C4-2B (cell line): ENCODE data around the gene C4BPA.

Experiments
- CTCF ChIP-seq: fragments of 450-650 bp; conservative IDR thresholded peaks from 2 replicates; pipeline ENCODE4 v1.5.1; 2017; ENCODE audit warnings: mild to moderate bottlenecking
- ZFX ChIP-seq: fragments of 450-650 bp; IDR thresholded peaks from 2 replicates; pipeline ENCODE4 v1.6.1; 2017

DNA sequence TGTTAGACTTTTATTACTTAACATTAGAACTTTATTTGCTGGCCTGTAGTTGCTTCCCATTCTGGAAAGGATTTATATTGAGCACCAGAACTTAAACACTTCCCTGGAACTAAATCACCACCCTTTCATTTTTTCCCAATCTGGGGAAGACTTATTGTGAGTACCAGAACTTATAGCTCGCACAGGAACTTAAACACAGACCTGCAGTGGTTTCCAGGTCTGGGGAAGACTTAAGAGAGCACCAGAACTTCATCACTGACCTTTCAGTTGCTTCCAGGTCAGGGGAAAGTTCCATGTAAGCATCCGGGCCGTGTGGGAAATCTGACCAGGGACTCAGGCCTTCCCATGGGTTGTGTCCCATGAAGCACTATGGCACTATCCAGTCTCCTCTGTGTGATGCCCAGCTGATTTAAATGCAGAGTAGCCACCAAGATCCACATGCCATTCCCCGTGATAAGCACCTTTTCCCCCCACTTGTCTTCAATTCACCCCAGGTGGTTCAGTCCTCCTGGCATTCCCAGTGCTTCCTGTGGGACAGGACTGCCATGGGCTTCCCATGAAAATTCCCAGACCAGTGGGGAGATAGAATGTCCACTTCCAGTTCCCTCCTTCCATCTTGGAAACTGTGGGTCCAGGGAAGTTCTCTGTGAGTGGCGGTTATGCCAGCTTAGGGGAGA, 48.9 kb downstream of the C4BPA start:
- TF ChIP-seq CTCF: no peak
- no peak for TF ChIP-seq ZFX
